ENCODE data around the gene CHCHD3.

The CHCHD3 gene

DNA sequence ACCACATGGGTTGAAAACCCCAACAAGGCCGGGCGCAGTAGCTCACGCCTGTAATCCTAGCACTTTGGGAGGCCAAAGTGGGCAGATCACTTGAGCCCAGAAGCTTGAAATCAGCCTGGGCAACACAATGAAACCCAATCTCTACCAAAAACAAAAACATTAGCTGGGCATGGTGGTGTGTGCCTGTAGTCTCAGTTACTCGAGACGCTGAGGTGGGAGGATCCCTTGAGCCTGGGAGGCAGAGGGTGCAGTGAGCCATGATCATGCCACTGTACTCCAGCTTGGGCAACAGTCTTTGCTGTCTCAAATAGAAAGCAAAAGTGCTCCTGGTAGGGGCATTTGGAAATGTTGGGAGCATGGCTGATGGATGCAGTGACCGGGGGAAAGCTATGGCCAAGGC is 296.0 kb downstream of the CHCHD3 start:
- no peak for DNase-seq (ENCODE audit: extremely low read depth, low read depth)
- no peak for TF ChIP-seq CTCF (IDR thresholded peaks at IDR 0.05; ENCODE audit: low read depth, low read length)

- TF ChIP-seq CTCF (IDR thresholded peaks at IDR 0.05; ENCODE audit: low read depth, low read length) = no peak
Observed at GRCh38 chr7:132784406-132784805, 297.5 kb downstream of the CHCHD3 start.

GRCh38 chr7:132783824-132784223 is 298.1 kb downstream of the CHCHD3 start:
- peak; percentile 5 for DNase-seq (ENCODE audit: extremely low read depth, low read depth)
- no peak for TF ChIP-seq CTCF (IDR thresholded peaks at IDR 0.05; ENCODE audit: low read depth, low read length)

More at GRCh38 chr7:132784406-132784805, 297.5 kb downstream of the CHCHD3 start:
- DNase-seq (ENCODE audit: extremely low read depth, low read depth) = no peak

GRCh38 chr7:132782777-132783640 is 298.9 kb downstream of the CHCHD3 start:
- DNase-seq (ENCODE audit: extremely low read depth, low read depth) = peak; percentile 78
- no peak for TF ChIP-seq CTCF (IDR thresholded peaks at IDR 0.05; ENCODE audit: low read depth, low read length)

DNA sequence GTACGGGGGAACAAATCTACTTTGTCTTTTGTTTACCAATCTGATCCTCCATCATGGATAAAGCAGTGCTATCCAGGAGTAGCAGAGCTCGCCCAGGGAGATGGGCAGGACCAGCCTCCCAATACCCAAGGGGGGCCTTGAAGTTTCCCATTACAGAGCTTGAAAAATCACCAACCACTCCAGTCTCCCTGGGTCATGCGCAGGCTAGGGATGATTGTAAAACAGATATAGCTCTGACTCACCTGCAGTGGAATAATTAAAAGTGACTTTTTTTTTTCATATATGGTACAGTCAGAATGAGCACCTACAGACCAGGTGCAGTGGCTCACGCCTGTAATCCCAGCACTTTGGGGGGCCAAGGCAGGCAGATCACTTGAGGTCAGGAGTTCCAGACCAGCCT is 301.1 kb downstream of the CHCHD3 start:
- TF ChIP-seq CTCF (IDR thresholded peaks at IDR 0.05; ENCODE audit: low read depth, low read length) = no peak
- DNase-seq (ENCODE audit: extremely low read depth, low read depth) = no peak

GRCh38 chr7:132779164-132779563 is 302.7 kb downstream of the CHCHD3 start:
- DNase-seq (ENCODE audit: extremely low read depth, low read depth) = no peak
- TF ChIP-seq CTCF (IDR thresholded peaks at IDR 0.05; ENCODE audit: low read depth, low read length) = no peak

DNA sequence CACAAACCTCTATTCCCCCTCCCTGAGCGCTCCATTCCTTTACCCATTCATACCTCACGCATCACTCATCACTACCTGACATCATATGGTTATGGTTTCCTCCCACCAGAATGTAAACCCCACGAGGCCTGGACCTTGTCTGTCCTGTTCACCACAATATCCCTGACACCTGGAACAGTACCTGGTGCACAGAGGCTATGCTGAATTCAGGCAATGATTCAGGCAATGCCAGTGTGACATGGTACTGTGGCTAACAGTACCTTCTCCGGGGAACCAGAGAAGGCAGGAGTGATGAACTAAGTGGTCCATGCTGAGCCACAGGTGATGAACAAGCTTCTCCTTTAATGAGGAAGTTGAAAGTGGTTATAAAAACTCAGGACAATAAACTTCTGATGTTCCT is 303.1 kb downstream of the CHCHD3 start:
- TF ChIP-seq CTCF (IDR thresholded peaks at IDR 0.05; ENCODE audit: low read depth, low read length) = no peak
- DNase-seq (ENCODE audit: extremely low read depth, low read depth) = no peak

Data from AG09319 (cell line).